HPDE6-E6E7 (cell line): ENCODE data around the gene ZNF559.

Experiments used
- DNase-seq: peaks from one replicate; pipeline ENCODE4 v3.0.0; 2011; ENCODE audit warnings: missing footprints; ENCODE audit errors: extremely low spot score

Gene ZNF559

DNA sequence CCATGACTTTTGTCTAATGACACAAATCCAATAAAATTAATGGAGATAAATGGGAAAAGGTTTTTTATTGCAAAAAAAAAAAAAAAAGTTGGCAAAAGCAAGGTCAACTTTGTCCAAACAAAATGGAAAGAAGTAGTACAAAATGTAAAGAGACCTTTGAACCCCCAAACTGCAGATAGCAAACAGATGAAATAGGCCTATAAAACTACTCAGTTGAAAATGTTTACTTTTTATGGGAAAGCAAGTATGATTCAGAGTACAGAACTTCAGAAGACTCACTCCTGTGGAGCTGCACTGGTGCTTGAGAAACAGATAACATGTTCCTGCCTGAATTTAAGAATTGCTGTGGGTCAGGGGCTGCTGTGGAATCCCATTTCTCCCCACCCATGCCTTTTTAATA lies 29.0 kb downstream of the ZNF559 start:
- no peak for DNase-seq

DNA sequence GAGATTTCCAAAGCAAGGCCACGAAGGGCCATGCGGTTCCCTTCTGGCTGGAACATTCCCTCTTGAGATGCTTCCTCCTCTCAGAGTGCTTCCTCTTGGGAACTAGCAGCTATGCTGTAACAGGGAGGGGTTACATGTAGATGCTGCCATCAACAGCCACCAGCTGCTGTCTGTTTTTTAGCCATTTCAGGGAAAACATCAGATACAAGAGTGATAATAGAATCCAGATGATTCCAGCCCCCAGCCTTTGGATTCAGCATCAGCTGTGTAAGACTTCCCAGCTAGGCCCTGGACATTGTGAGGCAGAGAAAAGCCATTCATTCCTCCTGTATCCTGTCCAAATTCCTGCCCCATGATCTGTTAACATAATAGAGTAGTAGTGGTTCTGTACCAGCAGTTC lies 30.7 kb downstream of the ZNF559 start:
- DNase-seq: no peak

DNA sequence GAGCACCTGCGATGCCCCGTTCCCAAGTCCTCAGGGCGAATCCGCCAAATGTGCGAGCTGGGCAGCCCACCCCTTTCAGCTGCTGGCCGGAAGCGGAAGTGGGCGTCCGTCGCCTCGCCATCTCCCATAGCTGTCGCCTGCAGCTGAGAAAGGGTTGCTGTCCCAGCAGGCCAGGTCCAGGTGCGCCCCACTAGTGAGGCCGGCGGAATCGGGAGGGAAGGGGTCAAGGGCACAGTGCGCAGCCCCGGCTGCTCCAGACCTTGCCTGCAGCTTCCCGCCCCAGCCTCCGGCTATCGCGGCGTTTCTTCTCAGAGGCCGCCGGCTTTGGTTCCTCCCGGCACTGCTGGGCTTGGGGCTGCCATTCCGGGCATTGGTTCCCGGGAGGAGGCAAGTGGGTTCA lies 38.9 kb downstream of the ZNF559 start, which contains the start of gene ZNF177:
ZNF177 (plus strand) TSS at position 109 of the 400 bp plus-strand sequence. CDS start 15,299 bp downstream, outside the sequence.
- no peak for DNase-seq

DNA sequence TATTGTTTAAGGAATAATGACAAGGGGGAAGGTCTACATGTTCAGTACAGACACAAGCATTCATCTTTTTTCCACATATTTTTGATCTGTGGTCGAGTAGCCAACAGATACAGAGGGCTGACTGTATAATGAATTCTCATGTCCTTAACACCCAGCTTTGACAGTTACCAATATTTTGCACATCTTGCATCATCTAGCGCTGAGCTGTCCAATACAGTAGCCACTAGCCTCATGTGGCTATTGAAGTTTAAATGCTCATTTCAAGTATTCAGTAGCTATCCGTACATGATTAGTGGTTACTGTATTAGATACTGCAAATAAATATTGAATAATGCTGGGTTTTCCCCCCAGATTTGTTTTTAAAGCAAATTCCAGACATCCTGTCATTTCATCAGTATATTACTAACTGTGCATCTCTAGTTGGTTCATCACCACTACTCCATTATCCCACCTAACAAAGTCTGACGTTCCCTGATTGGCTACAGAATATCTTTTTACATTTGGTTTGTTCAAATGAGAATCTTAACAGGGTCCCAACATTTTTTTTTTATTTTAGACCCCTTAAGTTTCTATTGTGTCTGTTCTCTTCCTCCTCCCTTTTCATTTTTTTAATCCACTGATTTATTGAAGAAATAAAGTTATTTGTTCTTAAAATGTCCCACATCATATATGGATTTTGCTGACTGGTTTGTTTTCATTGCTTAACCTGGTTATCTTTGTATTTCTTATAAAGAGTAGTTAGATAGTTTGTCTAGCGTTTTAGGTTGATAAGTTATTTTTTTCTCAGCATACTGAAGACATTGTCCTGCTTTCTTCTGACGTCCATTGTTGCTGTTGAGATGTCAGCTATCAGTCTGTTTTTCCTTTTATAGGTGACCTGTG lies 47.0 kb downstream of the ZNF559 start:
- DNase-seq: no peak

DNA sequence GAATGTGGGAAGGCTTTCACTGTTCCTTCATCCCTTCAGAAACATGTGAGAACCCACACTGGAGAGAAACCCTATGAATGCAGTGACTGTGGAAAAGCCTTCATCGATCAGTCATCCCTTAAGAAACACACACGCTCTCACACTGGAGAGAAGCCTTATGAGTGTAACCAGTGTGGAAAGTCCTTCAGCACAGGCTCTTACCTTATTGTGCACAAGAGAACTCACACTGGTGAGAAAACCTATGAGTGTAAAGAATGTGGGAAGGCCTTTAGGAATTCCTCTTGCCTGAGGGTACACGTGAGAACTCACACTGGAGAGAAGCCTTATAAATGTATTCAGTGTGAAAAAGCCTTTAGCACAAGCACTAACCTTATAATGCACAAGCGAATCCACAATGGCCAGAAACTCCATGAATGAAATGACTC lies 57.4 kb downstream of the ZNF559 start:
- DNase-seq: no peak
